Activated naive CD4-positive, alpha-beta T cell treated with anti-CD3 and anti-CD28 coated beads, Interleukin-2, amount 10 ng/mL, durations not matched to agents 5 hours and 36 hours (primary cell): ENCODE data around the gene LHFPL3. TPM values are rescaled to one million over a fixed set of nuclear protein-coding genes. Genes with fewer than 3 reads are reported as not detected.

ENCODE experiments used
- total RNA-seq, 2 experiments: library from RNA; stranded (reverse); gene quantifications; one replicate each; pipeline ENCODE4 v1.2.3, GENCODE V29; 2021

Gene LHFPL3
- total RNA-seq: not detected

DNA sequence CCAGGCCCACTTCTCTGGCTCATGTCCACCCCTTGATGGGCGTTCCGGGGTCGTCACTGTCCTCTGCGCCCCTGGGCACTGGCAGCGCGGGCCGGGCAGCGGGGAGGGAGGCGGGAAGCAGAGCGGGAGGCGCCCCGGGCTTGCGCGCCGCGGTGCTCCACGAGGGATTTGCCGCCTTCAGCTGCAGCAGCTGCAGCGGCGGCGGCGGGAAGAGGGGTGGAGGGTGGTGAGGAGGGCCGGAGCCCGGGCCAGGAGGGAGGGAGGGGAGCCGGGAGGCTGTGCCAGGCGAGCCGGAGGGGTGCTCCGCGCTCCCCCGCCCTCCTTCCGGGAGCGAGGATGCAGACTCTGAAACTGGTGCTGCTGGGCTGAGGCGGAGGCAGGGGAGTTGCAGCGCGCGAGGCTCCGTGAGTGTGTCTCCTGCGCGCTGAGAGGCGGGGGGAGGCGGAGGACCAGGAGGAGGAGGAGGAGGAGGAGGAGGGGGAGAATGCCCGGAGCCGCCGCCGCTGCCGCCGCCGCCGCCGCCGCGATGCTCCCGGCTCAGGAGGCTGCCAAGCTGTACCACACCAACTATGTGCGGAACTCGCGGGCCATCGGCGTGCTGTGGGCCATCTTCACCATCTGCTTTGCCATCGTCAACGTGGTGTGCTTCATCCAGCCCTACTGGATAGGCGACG lies at the start of gene LHFPL3:
LHFPL3 (plus strand) TSS at position 308 of the 674 bp plus-strand sequence.

Other genes with a start within 250 kb of the LHFPL3 start
- gene ORC5, start 120.6 kb upstream of the LHFPL3 start, total RNA-seq: 10 to 100 TPM; 15.1 to 18.0 TPM